Mesenchymal stem cell (in vitro differentiated cells and primary cell): ENCODE data around the gene S1PR3.

ENCODE experiments used
- DNase-seq: peaks from one replicate; pipeline ENCODE4 v3.0.0-alpha.2; 2013
- H2AFZ ChIP-seq: one replicate; pipeline ENCODE4 v1.6.1; 2013; ENCODE audit warnings: low read depth, mild to moderate bottlenecking, control low read depth, inconsistent platforms, low read length, moderate library complexity
- H2AK5ac ChIP-seq: 2 replicates; pipeline ENCODE4 v1.6.1; 2013; ENCODE audit warnings: low read length, moderate library complexity, mild to moderate bottlenecking, inconsistent platforms; ENCODE audit not compliant: severe bottlenecking
- H2BK120ac ChIP-seq: one replicate; pipeline ENCODE4 v1.6.1; 2013; ENCODE audit warnings: low read depth, mild to moderate bottlenecking, inconsistent platforms, low read length, moderate library complexity
- H2BK12ac ChIP-seq, 2 experiments: one replicate each; pipeline ENCODE4 v1.6.1; 2013; ENCODE audit warnings: inconsistent platforms in 2 of 2, low read length in 2 of 2, mild to moderate bottlenecking in 2 of 2, moderate library complexity in 2 of 2, control low read depth in 1 of 2
- H2BK15ac ChIP-seq: one replicate; pipeline ENCODE4 v1.6.1; 2013; ENCODE audit warnings: mild to moderate bottlenecking, low read depth, inconsistent platforms; ENCODE audit not compliant: poor library complexity, severe bottlenecking
- H2BK5ac ChIP-seq: 2 replicates; pipeline ENCODE4 v1.6.1; 2013; ENCODE audit warnings: low read depth, mild to moderate bottlenecking, low read length, control low read depth, inconsistent platforms; ENCODE audit not compliant: poor library complexity, severe bottlenecking
- H3K14ac ChIP-seq, 2 experiments: one replicate each; pipeline ENCODE4 v1.6.1; 2013; ENCODE audit warnings: inconsistent platforms in 2 of 2, low read length in 2 of 2, control low read depth in 1 of 2, mild to moderate bottlenecking in 1 of 2, moderate library complexity in 1 of 2
- H3K18ac ChIP-seq, 2 experiments: one replicate each; pipeline ENCODE4 v1.6.1; 2013; ENCODE audit warnings: inconsistent platforms in 2 of 2, low read length in 2 of 2, control low read depth in 1 of 2, low read depth in 1 of 2, mild to moderate bottlenecking in 1 of 2
- H3K23ac ChIP-seq, 2 experiments: one replicate each; pipeline ENCODE4 v1.6.1; 2013; ENCODE audit warnings: inconsistent platforms in 2 of 2, low read length in 2 of 2, mild to moderate bottlenecking in 2 of 2, moderate library complexity in 2 of 2, control low read depth in 1 of 2
- H3K27ac ChIP-seq: 2 replicates; pipeline ENCODE4 v1.5.1; 2013; ENCODE audit warnings: mild to moderate bottlenecking, moderate library complexity, low read length, control low read depth, inconsistent platforms; ENCODE audit not compliant: poor library complexity, severe bottlenecking
- H3K27me3 ChIP-seq, 2 experiments: 2 replicates each; pipeline versions ENCODE4 v1.6.1 to v1.7.0; 2013; ENCODE audit warnings: low read length in 2 of 2, mild to moderate bottlenecking in 2 of 2, moderate library complexity in 2 of 2, control low read depth in 1 of 2, inconsistent platforms in 1 of 2; ENCODE audit not compliant: control insufficient read depth in 1 of 2, insufficient read depth in 1 of 2
- H3K36me3 ChIP-seq, 2 experiments: 2 replicates each; pipeline versions ENCODE4 v1.6.1 to v1.7.0; 2013; ENCODE audit warnings: low read length in 2 of 2, control low read depth in 1 of 2, inconsistent platforms in 1 of 2, low read depth in 1 of 2, mild to moderate bottlenecking in 1 of 2; ENCODE audit not compliant: insufficient read depth in 2 of 2, control insufficient read depth in 1 of 2
- H3K4ac ChIP-seq, 2 experiments: one replicate each; pipeline ENCODE4 v1.6.1; 2013; ENCODE audit warnings: inconsistent platforms in 2 of 2, low read length in 2 of 2, mild to moderate bottlenecking in 2 of 2, moderate library complexity in 2 of 2, control low read depth in 1 of 2, low read depth in 1 of 2
- H3K4me1 ChIP-seq: 2 replicates; pipeline ENCODE4 v1.6.1; 2013; ENCODE audit warnings: low read depth, low read length, control low read depth; ENCODE audit not compliant: control insufficient read depth, insufficient read depth
- H3K4me2 ChIP-seq: 2 replicates; pipeline ENCODE4 v1.6.1; 2013; ENCODE audit warnings: low read length, mild to moderate bottlenecking, inconsistent platforms; ENCODE audit not compliant: poor library complexity, severe bottlenecking
- H3K4me3 ChIP-seq, 2 experiments: 2 replicates each; pipeline versions ENCODE4 v1.5.1 to v1.7.0; 2013; ENCODE audit warnings: low read length in 2 of 2, mild to moderate bottlenecking in 2 of 2, control low read depth in 1 of 2, low read depth in 1 of 2; ENCODE audit not compliant: insufficient read depth in 1 of 2
- H3K79me1 ChIP-seq: replicated peaks from 2 replicates; pipeline ENCODE4 v1.6.1; 2013; ENCODE audit warnings: mild to moderate bottlenecking, control low read depth, low read length, inconsistent platforms; ENCODE audit not compliant: poor library complexity, severe bottlenecking
- H3K9ac ChIP-seq: 2 replicates; pipeline ENCODE4 v1.7.0; 2013; ENCODE audit warnings: mild to moderate bottlenecking, low read length, moderate library complexity
- H3K9me3 ChIP-seq: 2 replicates; pipeline ENCODE4 v1.7.0; 2013; ENCODE audit warnings: mild to moderate bottlenecking, low read length; ENCODE audit not compliant: control insufficient read depth
- H4K8ac ChIP-seq: one replicate; pipeline ENCODE4 v1.6.1; 2013; ENCODE audit warnings: inconsistent platforms, mild to moderate bottlenecking, low read length, moderate library complexity
- H4K91ac ChIP-seq: one replicate; pipeline ENCODE4 v1.6.1; 2013; ENCODE audit warnings: mild to moderate bottlenecking, low read length, inconsistent platforms
- WGBS: methylation state at CpG from one replicate; pipeline ENCODE4 v1.1.7; 2013; ENCODE audit warnings: mixed read lengths; 5-methylcytosine and 5-hydroxymethylcytosine counted together

S1PR3 gene

GRCh38 chr9:88960632-88961031, 30.6 kb upstream of the S1PR3 start:
- H2AK5ac ChIP-seq: no peak overlapping the region
- no peak overlapping the region for H4K91ac ChIP-seq
- no peak overlapping the region for H2BK120ac ChIP-seq
- H3K27ac ChIP-seq: no peak overlapping the region
- H3K4ac ChIP-seq: no peak overlapping the region
- no peak overlapping the region for H3K4me3 ChIP-seq
- DNase-seq: no peak
- H3K79me1 ChIP-seq: no peaks in the 10 kb centered on the region
- H3K14ac ChIP-seq: no peak overlapping the region
- no peaks in the 10 kb centered on the region for H3K36me3 ChIP-seq
- H3K18ac ChIP-seq: no peak overlapping the region
- no peak overlapping the region for H2BK15ac ChIP-seq
- no peak overlapping the region for H3K23ac ChIP-seq
- no peak overlapping the region for H4K8ac ChIP-seq
- no peak overlapping the region for H3K9ac ChIP-seq
- 74% methylated on average over 2 of the region's 3 CpGs for WGBS
- no peaks in the 10 kb centered on the region for H3K9me3 ChIP-seq
- H3K27me3 ChIP-seq: peaks cover 8 to 26% of the 10 kb centered on the region in 2 experiments
- no peak overlapping the region for H2AFZ ChIP-seq
- no peak overlapping the region for H2BK5ac ChIP-seq
- no peak overlapping the region for H2BK12ac ChIP-seq
- H3K4me1 ChIP-seq: peaks cover 3% of the 10 kb centered on the region
- H3K4me2 ChIP-seq: no peak overlapping the region

GRCh38 chr9:88965473-88965872, 25.8 kb upstream of the S1PR3 start:
- Histone ChIP-seq H3K14ac (no peak overlapping the region), H3K18ac (no peak overlapping the region), H2AFZ (no peak overlapping the region), H2AK5ac (no peak overlapping the region), H3K36me3 (no peaks in the 10 kb centered on the region), H3K4ac (no peak overlapping the region), H3K79me1 (no peaks in the 10 kb centered on the region), H3K9me3 (no peaks in the 10 kb centered on the region), H4K8ac (no peak overlapping the region), H2BK5ac (no peak overlapping the region), H4K91ac (no peak overlapping the region), H3K4me2 (no peak overlapping the region), H3K4me1 (no peaks in the 10 kb centered on the region), H2BK120ac (no peak overlapping the region), H2BK12ac (no peak overlapping the region), H2BK15ac (no peak overlapping the region), H3K27me3 (peaks cover 19 to 34% of the 10 kb centered on the region in 2 experiments), H3K23ac (no peak overlapping the region), H3K9ac (no peak overlapping the region), H3K4me3 (no peak overlapping the region), H3K27ac (no peak overlapping the region)
- 94% methylated on average over 7 of the region's 8 CpGs for WGBS
- no peak for DNase-seq

GRCh38 chr9:88966894-88967676, 24.2 kb upstream of the S1PR3 start:
- no peak overlapping the region for H4K8ac ChIP-seq
- 85% methylated on average over 10 of the region's 10 CpGs for WGBS
- no peaks in the 10 kb centered on the region for H3K9me3 ChIP-seq
- no peak overlapping the region for H3K4me2 ChIP-seq
- no peak overlapping the region for H2BK120ac ChIP-seq
- H3K4me1 ChIP-seq: peaks cover 2% of the 10 kb centered on the region
- no peak overlapping the region for H3K27ac ChIP-seq
- peak overlapping the region in 1 of 2 experiments; percentile 9 for H3K18ac ChIP-seq
- H2BK5ac ChIP-seq: no peak overlapping the region
- no peaks in the 10 kb centered on the region for H3K36me3 ChIP-seq
- no peak for DNase-seq
- peaks cover 12 to 22% of the 10 kb centered on the region in 2 experiments for H3K27me3 ChIP-seq
- H4K91ac ChIP-seq: no peak overlapping the region
- H2AK5ac ChIP-seq: no peak overlapping the region
- H3K4me3 ChIP-seq: no peak overlapping the region
- no peak overlapping the region for H2AFZ ChIP-seq
- H3K4ac ChIP-seq: no peak overlapping the region
- no peak overlapping the region for H3K23ac ChIP-seq
- no peak overlapping the region for H2BK15ac ChIP-seq
- H3K14ac ChIP-seq: no peak overlapping the region
- H2BK12ac ChIP-seq: no peak overlapping the region
- no peaks in the 10 kb centered on the region for H3K79me1 ChIP-seq
- H3K9ac ChIP-seq: no peak overlapping the region

GRCh38 chr9:88968799-88969198, 22.5 kb upstream of the S1PR3 start:
- Histone ChIP-seq H4K8ac (no peak overlapping the region), H3K79me1 (no peaks in the 10 kb centered on the region), H3K27ac (no peak overlapping the region), H2BK5ac (no peak overlapping the region), H3K9ac (no peak overlapping the region), H3K4me3 (no peak overlapping the region), H2BK12ac (no peak overlapping the region), H2AK5ac (no peak overlapping the region), H2AFZ (no peak overlapping the region), H2BK120ac (no peak overlapping the region), H3K18ac (no peak overlapping the region), H3K4ac (no peak overlapping the region), H4K91ac (peak overlapping the region; percentile 34), H3K23ac (no peak overlapping the region), H3K4me1 (peaks cover 2% of the 10 kb centered on the region), H3K4me2 (no peak overlapping the region), H3K36me3 (no peaks in the 10 kb centered on the region), H3K27me3 (peaks cover 12 to 22% of the 10 kb centered on the region in 2 experiments), H3K9me3 (peaks cover 3% of the 10 kb centered on the region), H2BK15ac (no peak overlapping the region), H3K14ac (no peak overlapping the region)
- no peak for DNase-seq
- 91% methylated on average over 4 of the region's 4 CpGs for WGBS
